DMS 273 (cell line): Measurements from ENCODE around the gene SREBF2.
A peak's percentile ranks its signal among the peaks of the same experiment; 100 is the strongest.
"Not testable (repeated sequence)": the region's sequence is repeated elsewhere in the genome, so short reads cannot be mapped to it uniquely, and the experiment has no call there.

Source experiments
- DNase-seq: peaks from one replicate; lab custom pipeline; 2025; ENCODE audit not compliant: unreplicated experiment; lab: John Stamatoyannopoulos, UW

Gene SREBF2

GRCh38 chr22:41841085-41841712 lies 8.3 kb downstream of the SREBF2 start:
- no peak for DNase-seq

GRCh38 chr22:41842996-41843970 lies 10.4 kb downstream of the SREBF2 start:
- no peak for DNase-seq

GRCh38 chr22:41844036-41844435 lies 11.1 kb downstream of the SREBF2 start:
- DNase-seq = no peak

- DNase-seq = no peak
Measured at GRCh38 chr22:41844513-41844912, 11.6 kb downstream of the SREBF2 start.

- no peak for DNase-seq
Measured at GRCh38 chr22:41845380-41846267, 12.7 kb downstream of the SREBF2 start.

- no peak for DNase-seq
Measured at GRCh38 chr22:41846268-41846987, 13.5 kb downstream of the SREBF2 start.

GRCh38 chr22:41847300-41847699 lies 14.4 kb downstream of the SREBF2 start:
- DNase-seq = no peak

- DNase-seq = no peak
Measured at GRCh38 chr22:41848468-41848867, 15.6 kb downstream of the SREBF2 start.

- no peak for DNase-seq
Measured at GRCh38 chr22:41856469-41856868, 23.6 kb downstream of the SREBF2 start.

GRCh38 chr22:41857155-41857859 lies 24.4 kb downstream of the SREBF2 start:
- DNase-seq = peak; percentile 48

GRCh38 chr22:41857860-41858199 lies 24.9 kb downstream of the SREBF2 start:
- no peak for DNase-seq

- no peak for DNase-seq
Measured at GRCh38 chr22:41862160-41862529, 29.2 kb downstream of the SREBF2 start.

GRCh38 chr22:41862530-41863266 lies 29.8 kb downstream of the SREBF2 start:
- peak; percentile 40 for DNase-seq

GRCh38 chr22:41863472-41863871 lies 30.6 kb downstream of the SREBF2 start:
- DNase-seq = no peak

- no peak for DNase-seq
Measured at GRCh38 chr22:41868556-41868955, 35.7 kb downstream of the SREBF2 start.

- DNase-seq = not testable (repeated sequence)
Measured at GRCh38 chr22:41870081-41870480, 37.2 kb downstream of the SREBF2 start.

- peak; percentile 81 for DNase-seq
Measured at GRCh38 chr22:41870786-41871185, 37.9 kb downstream of the SREBF2 start.

GRCh38 chr22:41873391-41873790 lies 40.5 kb downstream of the SREBF2 start:
- no peak for DNase-seq

GRCh38 chr22:41874090-41874489 lies 41.2 kb downstream of the SREBF2 start:
- no peak for DNase-seq
